T-cell (primary cell): ENCODE results near the gene NCS1. TPM values are rescaled to one million over a fixed set of nuclear protein-coding genes. Genes with fewer than 3 reads are reported as not detected.

ENCODE experiments used
- ATAC-seq, 4 experiments: fragments of 200-7000 bp in 3 of 4; fragments of 150-1000 bp in 1 of 4; cut with Tn5 transposase; replicated peaks in 1 of 4; 1 replicate in 3 of 4; 2 replicates in 1 of 4; pipeline ENCODE4 v1.10.0; 2021; ENCODE audit warnings: moderate library complexity in 3 of 4, mild to moderate bottlenecking in 2 of 4, moderate number of reproducible peaks in 1 of 4
- CTCF ChIA-PET, 2 donors: fragments of 300-600 bp; sonication (Branson Sonifier 250); formaldehyde crosslinking; loops; one replicate each; lab custom pipeline; 2022; ENCODE audit warnings: antibody characterized with exemption in 2 of 2; lab: Charles Lee
- POLR2A ChIA-PET, 2 donors: fragments of 300-600 bp; sonication (Branson Sonifier 250); formaldehyde crosslinking; loops; one replicate each; lab custom pipeline; 2022; ENCODE audit warnings: antibody characterized with exemption in 2 of 2; lab: Charles Lee
- DNase-seq, 35 experiments: peaks; one replicate each; pipeline versions ENCODE4 v3.0.0 to v3.0.0-alpha.2; 2013 to 2023
- H3K27ac ChIP-seq: one replicate; pipeline ENCODE4 v1.5.1; 2013; ENCODE audit warnings: low read length
- H3K27me3 ChIP-seq, 2 experiments: replicated peaks in 1 of 2; 1 replicate in 1 of 2; 2 replicates in 1 of 2; pipeline versions ENCODE4 v1.6.1 to v1.7.0; 2013; ENCODE audit warnings: low read length in 1 of 2, mixed read lengths in 1 of 2; ENCODE audit not compliant: control insufficient read depth in 2 of 2, insufficient read depth in 2 of 2; ENCODE audit errors: extremely low read depth in 1 of 2
- H3K36me3 ChIP-seq, 2 donors: 1 replicate in 1 of 2; 2 replicates in 1 of 2; pipeline versions ENCODE4 v1.6.1 to v1.7.0; 2013; ENCODE audit warnings: low read length in 1 of 2; ENCODE audit not compliant: control insufficient read depth in 2 of 2, insufficient read depth in 1 of 2; ENCODE audit errors: extremely low read depth in 1 of 2
- H3K4me1 ChIP-seq, 2 experiments: 1 replicate in 1 of 2; 2 replicates in 1 of 2; pipeline versions ENCODE4 v1.6.1 to v1.7.0; 2013; ENCODE audit warnings: low read length in 2 of 2, mixed read lengths in 1 of 2; ENCODE audit not compliant: insufficient read depth in 2 of 2, control insufficient read depth in 1 of 2; ENCODE audit errors: extremely low read depth in 1 of 2
- H3K4me3 ChIP-seq, 2 donors: 1 replicate in 1 of 2; 2 replicates in 1 of 2; pipeline versions ENCODE4 v1.5.1 to v1.7.0; 2013; ENCODE audit warnings: mild to moderate bottlenecking in 2 of 2, low read length in 1 of 2, moderate library complexity in 1 of 2; ENCODE audit not compliant: control insufficient read depth in 1 of 2; ENCODE audit errors: extremely low read depth in 1 of 2
- H3K9me3 ChIP-seq: 2 replicates; pipeline ENCODE4 v1.7.0; 2013
- H3K27ac Mint-ChIP-seq, 2 donors: one replicate each; pipeline ENCODE4 v1.8.0; 2020 to 2021; ENCODE audit warnings: mild to moderate bottlenecking in 2 of 2, mixed read lengths in 2 of 2
- H3K27me3 Mint-ChIP-seq, 2 donors: one replicate each; pipeline ENCODE4 v1.8.0; 2021 to 2022; ENCODE audit warnings: mixed read lengths in 2 of 2
- H3K36me3 Mint-ChIP-seq: one replicate; pipeline ENCODE4 v1.8.0; 2021; ENCODE audit warnings: mixed read lengths
- H3K4me1 Mint-ChIP-seq, 3 donors: one replicate each; pipeline ENCODE4 v1.8.0; 2020 to 2022; ENCODE audit warnings: mixed read lengths in 3 of 3, mild to moderate bottlenecking in 1 of 3
- H3K4me3 Mint-ChIP-seq, 3 donors: one replicate each; pipeline ENCODE4 v1.8.0; 2020 to 2022; ENCODE audit warnings: mild to moderate bottlenecking in 3 of 3, mixed read lengths in 3 of 3, moderate library complexity in 3 of 3
- H3K9me3 Mint-ChIP-seq, 3 donors: one replicate each; pipeline ENCODE4 v1.8.0; 2020 to 2022; ENCODE audit warnings: mixed read lengths in 3 of 3
- WGBS: methylation state at CpG from one replicate; pipeline ENCODE4 v1.1.5; 2013; ENCODE audit warnings: missing lambda C conversion rate; ENCODE audit not compliant: insufficient coverage; 5-methylcytosine and 5-hydroxymethylcytosine counted together
- total RNA-seq, 35 experiments: library from RNA in 6 of 35; stranded (reverse) in 6 of 35; fragments of 120-200 nt in 1 of 35; gene quantifications; one replicate each; pipeline versions ENCODE4 v1.2.1 to v1.2.4 and lab custom pipeline; 2013 to 2026

Gene NCS1
- total RNA-seq, 5 donors from 2014 or later (not counting 1 experiment from before 2014, with no cell fraction given): 0.20 to 0.82 (median 0.46) TPM; not detected in 1

DNA sequence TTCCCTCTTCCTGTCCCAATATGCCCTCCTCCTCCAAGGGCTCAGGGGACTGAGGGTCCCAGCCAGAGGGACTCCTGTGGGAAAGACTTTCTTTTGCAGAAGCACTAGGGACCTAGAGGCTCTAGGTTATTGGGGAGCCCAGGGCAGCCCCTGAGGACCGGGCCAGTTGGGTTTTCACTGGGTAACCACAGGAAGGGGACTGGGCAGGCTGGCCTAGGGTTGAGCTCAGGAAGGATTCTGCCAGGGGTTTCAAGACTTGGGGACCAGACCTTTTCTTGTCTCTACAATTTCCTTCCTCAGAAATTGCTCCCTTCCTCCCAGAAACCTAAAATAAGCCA, 69.0 kb downstream of the NCS1 start:
- no peaks in the 10 kb centered on the region for H3K9me3 Mint-ChIP-seq
- no peak for ATAC-seq
- 86% methylated on average over 1 of the region's 1 CpG for WGBS

DNA sequence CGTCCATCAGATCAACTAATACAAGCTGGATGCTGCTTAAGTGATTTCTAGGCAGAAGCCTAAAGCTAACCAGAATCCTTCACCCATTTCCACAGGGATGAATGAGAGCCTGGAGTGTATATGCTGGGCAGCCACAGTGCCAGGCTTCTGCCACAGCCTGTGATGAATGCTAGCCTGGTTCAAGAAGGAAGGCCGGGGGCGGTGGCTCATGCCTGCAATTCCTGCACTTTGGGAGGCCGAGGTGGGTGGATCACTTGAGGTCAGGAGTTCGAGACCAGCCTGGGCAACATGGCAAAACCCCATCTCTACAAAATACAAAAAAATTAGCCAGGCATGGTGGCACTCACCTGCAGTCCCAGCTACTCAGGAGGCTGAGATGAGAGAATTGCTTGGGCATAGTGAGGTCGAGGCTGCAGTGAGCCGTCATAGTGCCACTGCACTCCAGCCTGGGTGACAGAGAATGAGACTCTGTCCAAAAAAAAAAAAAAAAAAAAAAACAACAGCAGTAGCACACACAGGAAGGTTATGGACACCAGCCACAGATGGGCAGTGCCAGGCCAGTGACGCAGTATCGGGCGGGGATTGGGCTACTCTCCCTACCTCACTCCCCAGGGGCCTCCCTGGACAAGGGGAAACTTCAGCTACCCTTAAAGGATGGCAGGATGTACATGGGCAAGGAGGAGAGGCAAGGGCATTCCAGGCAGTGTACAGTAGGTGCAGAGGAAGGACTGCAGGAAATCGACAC, 70.2 kb downstream of the NCS1 start:
- H3K4me1 Mint-ChIP-seq: peaks cover 17 to 31% (median 26%) of the 10 kb centered on the region in 3 donors
- peak; percentile 6 to 11 (median 10) for ATAC-seq
- 71% methylated on average over 4 of the region's 11 CpGs for WGBS
- H3K4me3 Mint-ChIP-seq: peak overlapping the region; percentile 38 to 69 (median 60)
- no peaks in the 10 kb centered on the region for H3K9me3 ChIP-seq
- H3K4me3 ChIP-seq: peak overlapping the region in 1 of 2 donors; percentile 2
- no peaks in the 10 kb centered on the region for H3K36me3 Mint-ChIP-seq
- no peak overlapping the region for H3K27ac ChIP-seq
- no peaks in the 10 kb centered on the region for H3K27me3 Mint-ChIP-seq
- peak in 1 of 35 experiments; percentile 4 for DNase-seq
- H3K4me1 ChIP-seq: peaks cover 3 to 33% of the 10 kb centered on the region in 2 experiments
- no peaks in the 10 kb centered on the region for H3K9me3 Mint-ChIP-seq
- peak overlapping the region; percentile 5 to 54 for H3K27ac Mint-ChIP-seq
- H3K36me3 ChIP-seq: no peaks in the 10 kb centered on the region
- CTCF ChIA-PET: interaction anchor here (0.6 to 1.7 kb wide), 8 partner anchors 10 to 1724 kb away, joined by 3 to 10 read pairs (median 5); no protein-coding TSS in a partner anchor
- peaks cover 0 to 11% of the 10 kb centered on the region in 2 experiments for H3K27me3 ChIP-seq
- POLR2A ChIA-PET: no interaction called here

More for the DNA sequence above, 69.0 kb downstream of the NCS1 start:
- Histone ChIP-seq H3K4me3 (no peak overlapping the region), H3K36me3 (no peaks in the 10 kb centered on the region), H3K4me1 (peaks cover 3 to 37% of the 10 kb centered on the region in 2 experiments), H3K27me3 (peaks cover 0 to 11% of the 10 kb centered on the region in 2 experiments), H3K27ac (no peak overlapping the region), H3K9me3 (no peaks in the 10 kb centered on the region)
- no peaks in the 10 kb centered on the region for H3K27me3 Mint-ChIP-seq
- H3K4me1 Mint-ChIP-seq: peaks cover 17 to 31% (median 26%) of the 10 kb centered on the region in 3 donors
- ChIA-PET CTCF (interaction anchor here (0.9 to 1.7 kb wide), 4 partner anchors 8 to 134 kb away, joined by 3 to 6 read pairs (median 5); no protein-coding TSS in a partner anchor), POLR2A (no interaction called here)
- no peak overlapping the region for H3K27ac Mint-ChIP-seq
- H3K36me3 Mint-ChIP-seq: no peaks in the 10 kb centered on the region
- DNase-seq: no peak
- H3K4me3 Mint-ChIP-seq: no peak overlapping the region

DNA sequence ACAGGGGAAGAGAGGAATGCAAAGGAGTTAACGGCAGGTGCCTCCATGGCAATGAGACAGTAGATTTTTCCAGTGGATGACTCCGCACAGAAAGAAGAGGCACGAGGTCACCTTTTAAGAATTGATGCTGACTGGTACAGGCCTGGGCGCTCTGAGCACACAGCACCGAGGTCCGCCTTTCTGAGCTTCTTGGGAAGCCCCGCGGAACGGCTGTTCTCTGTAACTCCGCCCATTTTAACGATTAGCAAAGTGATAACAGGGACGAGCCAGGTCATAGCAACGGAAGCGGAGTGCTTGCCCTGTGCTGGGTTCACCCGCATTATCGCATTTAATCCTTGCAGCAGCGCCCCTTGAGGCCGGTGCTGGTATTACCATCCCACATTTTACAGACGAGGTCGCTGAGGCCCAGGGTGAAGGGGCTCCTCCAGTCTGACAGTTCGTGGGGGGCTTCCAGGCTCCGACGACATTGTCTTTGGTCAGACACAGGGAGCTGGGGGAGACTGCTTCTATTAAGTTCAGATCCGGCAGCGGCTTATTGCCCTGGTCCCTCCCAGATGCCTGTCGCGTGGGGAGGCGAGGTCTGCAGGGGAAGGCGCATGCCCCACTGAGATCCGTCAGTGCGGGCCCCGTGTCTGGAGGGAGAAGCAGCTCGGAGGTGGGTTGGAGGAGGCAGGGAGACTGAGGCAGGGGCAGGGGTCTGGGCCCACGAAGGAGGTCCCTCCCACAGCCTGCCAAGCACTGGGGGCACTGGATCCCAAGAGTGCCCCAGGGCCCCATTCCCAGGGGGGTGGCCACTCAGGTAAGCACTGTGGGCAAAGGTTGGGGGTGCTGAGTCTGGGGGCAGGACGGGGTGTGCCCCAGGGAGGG, 71.0 kb downstream of the NCS1 start:
- POLR2A ChIA-PET: no interaction called here
- Mint-ChIP-seq H3K4me3 (peak overlapping the region; percentile 38 to 69 (median 60)), H3K4me1 (peaks cover 17 to 31% (median 26%) of the 10 kb centered on the region in 3 donors), H3K36me3 (no peaks in the 10 kb centered on the region), H3K27ac (peak overlapping the region; percentile 54 to 55), H3K27me3 (no peaks in the 10 kb centered on the region), H3K9me3 (no peaks in the 10 kb centered on the region)
- CTCF ChIA-PET: interaction anchor here (0.6 to 1.7 kb wide), 7 partner anchors 12 to 1703 kb away, joined by 3 to 10 read pairs (median 3); no protein-coding TSS in a partner anchor
- ATAC-seq (peak; percentile 81 to 91 (median 82)), DNase-seq (peak; percentile 47 to 87 (median 74))
- Histone ChIP-seq H3K27me3 (peaks cover 0 to 11% of the 10 kb centered on the region in 2 experiments), H3K27ac (no peak overlapping the region), H3K4me1 (peaks cover 3 to 33% of the 10 kb centered on the region in 2 experiments), H3K36me3 (no peaks in the 10 kb centered on the region), H3K4me3 (peak overlapping the region in 1 of 2 donors; percentile 2), H3K9me3 (no peaks in the 10 kb centered on the region)
- 21% methylated on average over 26 of the region's 35 CpGs for whole genome bisulfite sequencing

DNA sequence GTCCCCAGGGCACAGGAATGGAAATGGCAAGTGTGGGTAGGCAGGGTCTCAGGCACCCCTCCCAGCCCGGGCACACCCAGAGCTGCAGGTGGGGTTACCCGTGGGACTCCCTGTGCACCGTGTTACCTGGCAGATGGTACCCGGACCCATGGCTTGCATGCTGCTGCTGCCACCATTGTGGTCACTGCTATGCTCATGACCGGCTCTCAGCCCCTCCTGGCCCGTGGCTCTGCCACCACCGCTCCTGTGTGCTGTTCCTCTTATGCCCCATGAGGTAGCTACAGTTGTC, 71.6 kb downstream of the NCS1 start:
- ChIA-PET CTCF (interaction anchor here (0.6 to 0.7 kb wide), 3 partner anchors 13 to 1703 kb away, joined by 3 read pairs; no protein-coding TSS in a partner anchor), POLR2A (interaction anchor here in 1 of 2 donors (0.7 kb wide), 1 partner anchor 420 kb away, joined by 14 read pairs; the partner anchor contains the start of gene PRDM12)
- H3K27ac Mint-ChIP-seq: no peak overlapping the region
- DNase-seq: no peak
- H3K36me3 Mint-ChIP-seq: no peaks in the 10 kb centered on the region
- no peaks in the 10 kb centered on the region for H3K9me3 ChIP-seq
- peaks cover 17 to 29% (median 24%) of the 10 kb centered on the region in 3 donors for H3K4me1 Mint-ChIP-seq
- H3K27me3 ChIP-seq: peaks cover 0 to 11% of the 10 kb centered on the region in 2 experiments
- no peaks in the 10 kb centered on the region for H3K27me3 Mint-ChIP-seq
- no peak overlapping the region for H3K4me3 Mint-ChIP-seq
- H3K27ac ChIP-seq: no peak overlapping the region
- peaks cover 3 to 33% of the 10 kb centered on the region in 2 experiments for H3K4me1 ChIP-seq
- H3K4me3 ChIP-seq: no peak overlapping the region
- ATAC-seq: no peak
- no peaks in the 10 kb centered on the region for H3K36me3 ChIP-seq
- no peaks in the 10 kb centered on the region for H3K9me3 Mint-ChIP-seq
- 92% methylated on average over 7 of the region's 7 CpGs for WGBS

DNA sequence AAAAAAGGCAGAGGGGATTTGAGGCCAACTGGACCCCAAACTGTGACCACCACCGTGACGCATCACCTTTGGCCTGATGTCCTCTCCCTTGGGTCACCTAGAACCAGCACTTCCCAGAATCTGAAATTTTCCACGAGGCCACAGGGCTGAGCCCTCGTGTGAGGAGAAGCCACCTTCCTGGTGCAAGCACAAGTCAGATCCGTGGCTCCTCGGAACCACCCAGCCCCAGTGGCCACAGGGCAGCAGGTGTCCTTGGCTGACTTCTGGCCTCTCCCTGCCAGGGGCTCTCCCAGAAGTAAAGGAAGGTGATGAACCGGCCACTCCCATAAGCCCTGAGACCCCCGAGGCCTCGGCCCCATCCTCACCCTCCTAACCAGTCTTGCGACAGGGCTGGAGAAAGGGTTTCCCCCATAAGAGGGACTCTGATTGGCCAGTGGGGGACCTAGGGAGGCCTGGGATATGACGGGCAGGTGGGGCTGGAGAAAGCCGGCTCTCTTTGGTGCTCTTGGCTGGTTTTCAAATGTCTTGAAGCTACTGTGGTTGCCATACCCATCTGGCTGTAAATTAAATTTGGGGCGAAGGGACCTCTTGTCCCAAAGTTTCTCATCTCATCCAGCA, 72.5 kb downstream of the NCS1 start:
- H3K36me3 ChIP-seq: no peaks in the 10 kb centered on the region
- no peak for DNase-seq
- Mint-ChIP-seq H3K36me3 (no peaks in the 10 kb centered on the region), H3K27me3 (no peaks in the 10 kb centered on the region), H3K27ac (no peak overlapping the region), H3K9me3 (no peaks in the 10 kb centered on the region), H3K4me3 (no peak overlapping the region), H3K4me1 (peaks cover 17 to 27% (median 21%) of the 10 kb centered on the region in 3 donors)
- 83% methylated on average over 3 of the region's 13 CpGs for WGBS
- H3K27me3 ChIP-seq: peaks cover 0 to 11% of the 10 kb centered on the region in 2 experiments
- no peak for ATAC-seq
- peaks cover 3 to 29% of the 10 kb centered on the region in 2 experiments for H3K4me1 ChIP-seq
- H3K4me3 ChIP-seq: no peak overlapping the region
- H3K27ac ChIP-seq: no peak overlapping the region
- ChIA-PET POLR2A (interaction anchor here in 1 of 2 donors (0.7 kb wide), 1 partner anchor 420 kb away, joined by 14 read pairs; the partner anchor contains the start of gene PRDM12), CTCF (no interaction called here)
- H3K9me3 ChIP-seq: no peaks in the 10 kb centered on the region
